HL-60 (cell line): Measurements from ENCODE around the gene TMEM101.

Experiments
- GABPA ChIP-seq: IDR thresholded peaks from 2 replicates; pipeline ENCODE4 v1.6.1; 2012; ENCODE audit warnings: low read depth
- POLR2AphosphoS5 ChIP-seq: IDR thresholded peaks from 2 replicates; pipeline ENCODE4 v1.6.1; 2012; ENCODE audit warnings: low read depth
- SPI1 ChIP-seq: IDR thresholded peaks from 2 replicates; pipeline ENCODE4 v1.6.1; 2012; ENCODE audit warnings: low read depth, mild to moderate bottlenecking, borderline replicate concordance
- TF ChIP-seq, protein P1 (sequence below): IDR thresholded peaks from one replicate; pipeline ENCODE4 v1.5.1; 2011; ENCODE audit warnings: low read length, control low read depth, inconsistent platforms; ENCODE audit not compliant: insufficient read depth
- TF ChIP-seq, protein P2 (sequence below): IDR thresholded peaks from 2 replicates; pipeline ENCODE4 v1.6.1; 2012; ENCODE audit warnings: low read depth; ENCODE audit not compliant: insufficient replicate concordance

DNA sequence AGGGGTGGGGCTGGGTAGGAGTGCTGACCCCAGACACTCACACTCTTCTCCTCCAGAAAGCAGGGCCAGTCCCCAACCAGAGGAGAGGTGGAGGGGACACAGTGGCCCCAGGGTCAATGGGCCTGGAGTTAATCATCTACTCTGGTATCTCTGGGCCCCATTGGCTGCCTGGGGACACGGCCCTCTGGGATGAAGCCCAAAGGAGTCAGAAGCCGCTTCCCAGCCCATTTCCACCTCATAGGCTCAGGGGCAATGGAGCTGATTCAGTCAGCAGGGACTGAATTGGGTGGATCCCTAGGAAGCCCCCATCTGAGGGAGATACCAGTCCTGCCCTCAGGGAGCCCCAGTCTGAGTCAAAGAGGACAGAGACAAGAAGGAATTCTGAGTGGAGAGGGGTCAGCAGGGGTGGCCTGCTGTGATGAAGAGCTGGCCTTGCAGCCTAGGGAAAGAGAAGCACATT is 13.3 kb downstream of the TMEM101 start:
- TF ChIP-seq, protein P1, sequence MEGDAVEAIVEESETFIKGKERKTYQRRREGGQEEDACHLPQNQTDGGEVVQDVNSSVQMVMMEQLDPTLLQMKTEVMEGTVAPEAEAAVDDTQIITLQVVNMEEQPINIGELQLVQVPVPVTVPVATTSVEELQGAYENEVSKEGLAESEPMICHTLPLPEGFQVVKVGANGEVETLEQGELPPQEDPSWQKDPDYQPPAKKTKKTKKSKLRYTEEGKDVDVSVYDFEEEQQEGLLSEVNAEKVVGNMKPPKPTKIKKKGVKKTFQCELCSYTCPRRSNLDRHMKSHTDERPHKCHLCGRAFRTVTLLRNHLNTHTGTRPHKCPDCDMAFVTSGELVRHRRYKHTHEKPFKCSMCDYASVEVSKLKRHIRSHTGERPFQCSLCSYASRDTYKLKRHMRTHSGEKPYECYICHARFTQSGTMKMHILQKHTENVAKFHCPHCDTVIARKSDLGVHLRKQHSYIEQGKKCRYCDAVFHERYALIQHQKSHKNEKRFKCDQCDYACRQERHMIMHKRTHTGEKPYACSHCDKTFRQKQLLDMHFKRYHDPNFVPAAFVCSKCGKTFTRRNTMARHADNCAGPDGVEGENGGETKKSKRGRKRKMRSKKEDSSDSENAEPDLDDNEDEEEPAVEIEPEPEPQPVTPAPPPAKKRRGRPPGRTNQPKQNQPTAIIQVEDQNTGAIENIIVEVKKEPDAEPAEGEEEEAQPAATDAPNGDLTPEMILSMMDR = no peak
- TF ChIP-seq GABPA (no peak), POLR2AphosphoS5 (no peak), SPI1 (no peak)
- TF ChIP-seq, protein P2, sequence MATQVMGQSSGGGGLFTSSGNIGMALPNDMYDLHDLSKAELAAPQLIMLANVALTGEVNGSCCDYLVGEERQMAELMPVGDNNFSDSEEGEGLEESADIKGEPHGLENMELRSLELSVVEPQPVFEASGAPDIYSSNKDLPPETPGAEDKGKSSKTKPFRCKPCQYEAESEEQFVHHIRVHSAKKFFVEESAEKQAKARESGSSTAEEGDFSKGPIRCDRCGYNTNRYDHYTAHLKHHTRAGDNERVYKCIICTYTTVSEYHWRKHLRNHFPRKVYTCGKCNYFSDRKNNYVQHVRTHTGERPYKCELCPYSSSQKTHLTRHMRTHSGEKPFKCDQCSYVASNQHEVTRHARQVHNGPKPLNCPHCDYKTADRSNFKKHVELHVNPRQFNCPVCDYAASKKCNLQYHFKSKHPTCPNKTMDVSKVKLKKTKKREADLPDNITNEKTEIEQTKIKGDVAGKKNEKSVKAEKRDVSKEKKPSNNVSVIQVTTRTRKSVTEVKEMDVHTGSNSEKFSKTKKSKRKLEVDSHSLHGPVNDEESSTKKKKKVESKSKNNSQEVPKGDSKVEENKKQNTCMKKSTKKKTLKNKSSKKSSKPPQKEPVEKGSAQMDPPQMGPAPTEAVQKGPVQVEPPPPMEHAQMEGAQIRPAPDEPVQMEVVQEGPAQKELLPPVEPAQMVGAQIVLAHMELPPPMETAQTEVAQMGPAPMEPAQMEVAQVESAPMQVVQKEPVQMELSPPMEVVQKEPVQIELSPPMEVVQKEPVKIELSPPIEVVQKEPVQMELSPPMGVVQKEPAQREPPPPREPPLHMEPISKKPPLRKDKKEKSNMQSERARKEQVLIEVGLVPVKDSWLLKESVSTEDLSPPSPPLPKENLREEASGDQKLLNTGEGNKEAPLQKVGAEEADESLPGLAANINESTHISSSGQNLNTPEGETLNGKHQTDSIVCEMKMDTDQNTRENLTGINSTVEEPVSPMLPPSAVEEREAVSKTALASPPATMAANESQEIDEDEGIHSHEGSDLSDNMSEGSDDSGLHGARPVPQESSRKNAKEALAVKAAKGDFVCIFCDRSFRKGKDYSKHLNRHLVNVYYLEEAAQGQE = no peak
